ENCODE results near the gene NFKBIE. TPM values are rescaled to one million over a fixed set of nuclear protein-coding genes. Genes with fewer than 3 reads are reported as not detected.
A peak's percentile ranks its signal among the peaks of the same experiment; 100 is the strongest.

The NFKBIE gene
- total RNA-seq, 1 donor from 2014 or later = 46.3 TPM

DNA sequence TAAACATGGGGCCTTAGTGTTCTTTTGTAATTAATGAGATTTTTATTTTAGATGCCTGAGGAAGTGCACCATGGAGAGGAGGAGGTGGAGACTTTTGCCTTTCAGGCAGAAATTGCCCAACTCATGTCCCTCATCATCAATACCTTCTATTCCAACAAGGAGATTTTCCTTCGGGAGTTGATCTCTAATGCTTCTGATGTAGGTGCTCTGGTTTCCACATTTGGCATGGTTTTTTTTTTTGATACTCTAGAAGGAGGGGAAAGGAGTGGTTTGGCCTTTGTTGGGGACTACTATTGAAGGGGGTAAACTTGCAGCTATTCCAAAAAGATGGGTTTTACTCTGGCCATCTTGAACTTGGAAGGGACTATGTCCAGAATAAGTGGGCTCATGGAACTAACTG is 16.8 kb downstream of the NFKBIE start:
- Histone ChIP-seq H3K36me3 (ENCODE audit: control insufficient read depth, insufficient read depth, low read length) (peaks cover 12% of the 10 kb centered on the region), H3K27me3 (ENCODE audit: control insufficient read depth, insufficient read depth, low read length) (no peaks in the 10 kb centered on the region), H3K4me3 (ENCODE audit: low read depth, low read length) (peak overlapping the region; percentile 80)
- no peak for DNase-seq (ENCODE audit: low read depth)
- TF ChIP-seq, protein P1, sequence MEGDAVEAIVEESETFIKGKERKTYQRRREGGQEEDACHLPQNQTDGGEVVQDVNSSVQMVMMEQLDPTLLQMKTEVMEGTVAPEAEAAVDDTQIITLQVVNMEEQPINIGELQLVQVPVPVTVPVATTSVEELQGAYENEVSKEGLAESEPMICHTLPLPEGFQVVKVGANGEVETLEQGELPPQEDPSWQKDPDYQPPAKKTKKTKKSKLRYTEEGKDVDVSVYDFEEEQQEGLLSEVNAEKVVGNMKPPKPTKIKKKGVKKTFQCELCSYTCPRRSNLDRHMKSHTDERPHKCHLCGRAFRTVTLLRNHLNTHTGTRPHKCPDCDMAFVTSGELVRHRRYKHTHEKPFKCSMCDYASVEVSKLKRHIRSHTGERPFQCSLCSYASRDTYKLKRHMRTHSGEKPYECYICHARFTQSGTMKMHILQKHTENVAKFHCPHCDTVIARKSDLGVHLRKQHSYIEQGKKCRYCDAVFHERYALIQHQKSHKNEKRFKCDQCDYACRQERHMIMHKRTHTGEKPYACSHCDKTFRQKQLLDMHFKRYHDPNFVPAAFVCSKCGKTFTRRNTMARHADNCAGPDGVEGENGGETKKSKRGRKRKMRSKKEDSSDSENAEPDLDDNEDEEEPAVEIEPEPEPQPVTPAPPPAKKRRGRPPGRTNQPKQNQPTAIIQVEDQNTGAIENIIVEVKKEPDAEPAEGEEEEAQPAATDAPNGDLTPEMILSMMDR (IDR thresholded peaks at IDR 0.05; ENCODE audit: insufficient read depth, low read length, poor library complexity, severe bottlenecking) = no peak

DNA sequence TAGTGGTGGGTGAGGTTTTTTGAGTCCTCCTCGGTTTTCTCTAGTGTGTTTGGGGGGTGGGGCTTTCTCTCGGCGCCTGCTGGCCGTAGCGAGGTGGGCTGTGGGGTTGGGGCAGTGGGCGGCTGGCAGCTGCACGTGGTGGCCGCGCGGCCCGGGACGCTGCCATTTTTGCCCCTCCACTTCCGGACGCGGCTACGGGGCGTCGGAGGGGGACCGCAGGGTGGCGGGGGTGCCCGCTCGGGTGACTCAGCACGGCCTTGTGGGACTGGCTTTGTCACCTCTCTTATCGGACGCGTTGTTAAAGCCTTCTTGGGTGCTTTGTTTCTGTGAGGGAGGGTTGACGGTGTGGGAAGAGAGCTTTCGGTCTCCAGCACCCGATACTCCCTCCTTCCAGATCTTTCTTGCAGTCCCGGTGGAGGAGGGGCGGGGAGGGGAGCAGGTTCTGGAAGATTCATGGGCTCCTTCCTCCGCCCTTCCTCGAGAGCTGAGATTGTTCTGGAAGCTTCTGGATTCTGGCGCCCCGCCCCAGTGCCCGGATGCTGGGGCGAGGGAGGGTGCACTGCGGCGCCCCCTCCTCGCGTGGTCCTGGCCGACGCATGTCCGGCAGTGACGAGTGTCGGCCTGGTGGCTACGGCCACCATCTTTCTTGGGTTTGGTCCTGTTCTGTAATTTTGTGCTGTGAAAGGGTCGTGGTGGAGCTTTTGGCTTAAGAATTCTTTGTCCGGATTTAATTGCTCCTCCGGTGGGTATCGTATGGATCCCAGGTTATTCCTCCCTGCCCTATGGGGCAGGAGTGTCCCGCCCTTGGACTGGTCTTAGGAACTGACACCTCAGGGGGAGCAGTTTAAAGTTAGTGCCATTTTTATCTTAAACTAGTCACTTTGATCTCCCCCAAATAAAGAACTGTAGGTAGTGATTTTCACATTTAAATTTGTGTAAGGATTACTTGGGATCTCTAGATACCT is 17.7 kb downstream of the NFKBIE start:
- Histone ChIP-seq H3K36me3 (ENCODE audit: control insufficient read depth, insufficient read depth, low read length) (peaks cover 12% of the 10 kb centered on the region), H3K4me3 (ENCODE audit: low read depth, low read length) (peak overlapping the region; percentile 80), H3K27me3 (ENCODE audit: control insufficient read depth, insufficient read depth, low read length) (no peaks in the 10 kb centered on the region)
- TF ChIP-seq, protein P1 (IDR thresholded peaks at IDR 0.05; ENCODE audit: insufficient read depth, low read length, poor library complexity, severe bottlenecking) = no peak
- DNase-seq (ENCODE audit: low read depth) = no peak

DNA sequence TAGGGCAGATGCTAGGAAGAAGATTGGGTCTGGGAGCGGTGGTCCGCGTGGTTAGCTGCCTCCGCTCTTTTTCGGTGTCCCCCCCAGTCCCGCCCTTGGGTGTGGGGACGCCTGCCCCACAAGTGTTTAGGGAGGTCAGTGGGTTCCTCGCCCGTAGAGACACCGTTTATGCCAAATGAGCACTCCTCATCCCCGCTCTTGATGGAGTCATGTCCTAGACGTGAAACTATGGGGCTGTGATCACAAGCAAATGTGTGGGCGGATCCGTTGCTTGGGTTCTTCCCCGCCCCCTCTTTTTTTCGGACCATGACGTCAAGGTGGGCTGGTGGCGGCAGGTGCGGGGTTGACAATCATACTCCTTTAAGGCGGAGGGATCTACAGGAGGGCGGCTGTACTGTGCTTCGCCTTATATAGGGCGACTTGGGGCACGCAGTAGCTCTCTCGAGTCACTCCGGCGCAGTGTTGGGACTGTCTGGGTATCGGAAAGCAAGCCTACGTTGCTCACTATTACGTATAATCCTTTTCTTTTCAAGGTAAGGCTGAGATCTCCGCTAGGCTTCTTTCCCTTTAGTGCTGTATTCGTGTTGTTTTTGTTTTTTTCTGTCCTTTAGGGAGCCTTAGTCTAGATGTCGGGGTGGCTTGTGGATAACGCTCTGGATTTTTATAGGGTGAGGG is 18.6 kb downstream of the NFKBIE start, which contains the start of gene HSP90AB1:
Gene HSP90AB1 (plus strand): TSS at position 439 of the 675 bp plus-strand sequence. CDS start 1,529 bp downstream, outside the sequence.
- Histone ChIP-seq H3K27me3 (ENCODE audit: control insufficient read depth, insufficient read depth, low read length) (no peaks in the 10 kb centered on the region), H3K36me3 (ENCODE audit: control insufficient read depth, insufficient read depth, low read length) (peaks cover 11% of the 10 kb centered on the region), H3K4me3 (ENCODE audit: low read depth, low read length) (peak within 1 kb of the TSS; percentile 80)
- TF ChIP-seq, protein P1 (IDR thresholded peaks at IDR 0.05; ENCODE audit: insufficient read depth, low read length, poor library complexity, severe bottlenecking) = no peak
- DNase-seq (ENCODE audit: low read depth) = peak; percentile 95

DNA sequence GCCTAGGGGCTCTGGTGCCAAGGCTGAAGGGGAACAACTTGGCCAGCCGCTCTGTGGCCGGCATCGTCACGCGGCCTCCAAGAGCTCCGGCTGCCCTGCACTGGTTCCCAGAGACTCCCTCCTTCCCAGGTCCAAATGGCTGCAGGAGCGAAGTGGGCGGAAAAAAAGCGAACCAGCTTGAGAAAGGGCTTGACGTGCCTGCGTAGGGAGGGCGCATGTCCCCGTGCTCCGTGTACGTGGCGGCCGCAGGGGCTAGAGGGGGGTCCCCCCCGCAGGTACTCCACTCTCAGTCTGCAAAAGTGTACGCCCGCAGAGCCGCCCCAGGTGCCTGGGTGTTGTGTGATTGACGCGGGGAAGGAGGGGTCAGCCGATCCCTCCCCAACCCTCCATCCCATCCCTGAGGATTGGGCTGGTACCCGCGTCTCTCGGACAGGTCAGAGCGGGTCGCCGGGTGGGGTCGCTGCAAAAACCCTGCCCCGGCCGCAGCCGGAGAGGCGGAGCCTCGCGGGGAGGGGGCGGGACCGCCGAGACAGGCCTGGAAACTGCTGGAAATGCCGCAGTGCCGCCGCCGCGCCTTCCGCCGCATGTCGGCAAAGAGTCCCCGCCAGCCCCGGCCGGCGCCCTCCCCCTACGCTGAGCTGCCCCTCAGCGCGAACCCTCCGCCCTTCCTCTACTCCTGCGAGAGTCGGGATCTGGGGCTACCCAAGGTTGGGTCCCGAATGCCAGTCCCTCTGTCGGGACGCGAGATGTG is 19.3 kb downstream of the NFKBIE start:
- Histone ChIP-seq H3K36me3 (ENCODE audit: control insufficient read depth, insufficient read depth, low read length) (peaks cover 7% of the 10 kb centered on the region), H3K27me3 (ENCODE audit: control insufficient read depth, insufficient read depth, low read length) (no peaks in the 10 kb centered on the region), H3K4me3 (ENCODE audit: low read depth, low read length) (peak overlapping the region; percentile 80)
- DNase-seq (ENCODE audit: low read depth) = no peak
- TF ChIP-seq, protein P1 (IDR thresholded peaks at IDR 0.05; ENCODE audit: insufficient read depth, low read length, poor library complexity, severe bottlenecking) = peak; percentile 27

DNA sequence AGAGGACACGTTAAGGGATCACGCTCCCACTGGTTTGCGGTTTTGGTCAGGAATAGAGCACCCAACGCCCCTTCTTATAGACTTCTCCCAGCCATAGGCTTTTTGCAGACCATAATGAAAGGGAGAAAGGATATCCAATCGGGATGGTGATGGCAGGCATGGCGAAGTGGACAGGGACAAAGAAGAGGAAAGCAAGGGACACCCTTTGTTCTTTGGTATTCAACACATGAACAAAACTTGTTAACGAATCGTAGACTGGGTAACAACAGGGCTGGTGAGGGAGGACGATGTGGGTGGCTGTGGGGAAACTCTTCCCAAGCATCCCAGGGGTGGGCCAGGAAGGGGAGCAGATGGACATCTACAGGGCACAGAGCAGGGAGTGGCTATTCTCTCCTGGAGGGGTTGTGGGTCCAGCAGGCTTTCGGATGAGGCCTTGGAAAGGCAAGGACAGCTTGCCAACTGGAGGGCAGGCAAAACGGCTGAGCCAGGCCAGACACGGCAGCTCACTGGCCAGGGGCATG is 19.9 kb downstream of the NFKBIE start:
- H3K27me3 ChIP-seq (ENCODE audit: control insufficient read depth, insufficient read depth, low read length) = no peaks in the 10 kb centered on the region
- DNase-seq (ENCODE audit: low read depth) = no peak
- TF ChIP-seq, protein P1 (IDR thresholded peaks at IDR 0.05; ENCODE audit: insufficient read depth, low read length, poor library complexity, severe bottlenecking) = no peak
- peak overlapping the region; percentile 80 for H3K4me3 ChIP-seq (ENCODE audit: low read depth, low read length)
- peaks cover 5% of the 10 kb centered on the region for H3K36me3 ChIP-seq (ENCODE audit: control insufficient read depth, insufficient read depth, low read length)
